Measurements from ENCODE around the gene MAPK7. TPM values are rescaled to one million over a fixed set of nuclear protein-coding genes. Genes with fewer than 3 reads are reported as not detected.

MAPK7 gene
- polyA plus RNA-seq, 1 of the 3 experiments (the other 2 are of a cell fraction) = 19.1 TPM

DNA sequence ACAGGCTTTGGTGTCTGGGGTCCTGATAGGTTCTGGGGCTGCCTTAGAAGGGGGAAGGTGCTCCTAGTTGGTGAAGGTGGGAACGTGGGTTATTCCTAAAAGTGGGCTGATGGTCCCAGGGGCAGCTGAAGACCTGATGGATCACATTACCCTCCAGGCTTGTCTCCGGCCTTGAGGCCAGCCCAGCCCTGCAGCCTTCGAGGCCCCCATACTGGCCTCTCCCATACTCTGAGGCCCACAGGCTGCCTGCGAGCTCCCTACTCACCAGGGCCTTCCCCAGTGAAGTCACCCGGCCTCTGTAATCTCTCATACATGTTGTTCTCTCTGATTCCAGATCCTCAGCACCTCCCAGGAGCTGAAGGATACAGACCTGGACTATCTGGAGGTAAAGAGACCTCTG, 35.5 kb downstream of the MAPK7 start (continued):
- TF ChIP-seq, protein P1, sequence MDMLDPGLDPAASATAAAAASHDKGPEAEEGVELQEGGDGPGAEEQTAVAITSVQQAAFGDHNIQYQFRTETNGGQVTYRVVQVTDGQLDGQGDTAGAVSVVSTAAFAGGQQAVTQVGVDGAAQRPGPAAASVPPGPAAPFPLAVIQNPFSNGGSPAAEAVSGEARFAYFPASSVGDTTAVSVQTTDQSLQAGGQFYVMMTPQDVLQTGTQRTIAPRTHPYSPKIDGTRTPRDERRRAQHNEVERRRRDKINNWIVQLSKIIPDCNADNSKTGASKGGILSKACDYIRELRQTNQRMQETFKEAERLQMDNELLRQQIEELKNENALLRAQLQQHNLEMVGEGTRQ (IDR thresholded peaks at IDR 0.05; ENCODE audit: borderline replicate concordance, low read depth, low read length) = no peak
- TF ChIP-seq, protein P2, sequence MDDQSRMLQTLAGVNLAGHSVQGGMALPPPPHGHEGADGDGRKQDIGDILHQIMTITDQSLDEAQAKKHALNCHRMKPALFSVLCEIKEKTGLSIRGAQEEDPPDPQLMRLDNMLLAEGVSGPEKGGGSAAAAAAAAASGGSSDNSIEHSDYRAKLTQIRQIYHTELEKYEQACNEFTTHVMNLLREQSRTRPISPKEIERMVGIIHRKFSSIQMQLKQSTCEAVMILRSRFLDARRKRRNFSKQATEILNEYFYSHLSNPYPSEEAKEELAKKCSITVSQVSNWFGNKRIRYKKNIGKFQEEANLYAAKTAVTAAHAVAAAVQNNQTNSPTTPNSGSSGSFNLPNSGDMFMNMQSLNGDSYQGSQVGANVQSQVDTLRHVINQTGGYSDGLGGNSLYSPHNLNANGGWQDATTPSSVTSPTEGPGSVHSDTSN (IDR thresholded peaks at IDR 0.05) = no peak
- TF ChIP-seq, protein P3, sequence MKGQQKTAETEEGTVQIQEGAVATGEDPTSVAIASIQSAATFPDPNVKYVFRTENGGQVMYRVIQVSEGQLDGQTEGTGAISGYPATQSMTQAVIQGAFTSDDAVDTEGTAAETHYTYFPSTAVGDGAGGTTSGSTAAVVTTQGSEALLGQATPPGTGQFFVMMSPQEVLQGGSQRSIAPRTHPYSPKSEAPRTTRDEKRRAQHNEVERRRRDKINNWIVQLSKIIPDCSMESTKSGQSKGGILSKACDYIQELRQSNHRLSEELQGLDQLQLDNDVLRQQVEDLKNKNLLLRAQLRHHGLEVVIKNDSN (IDR thresholded peaks at IDR 0.05; ENCODE audit: borderline replicate concordance, low read depth) = no peak
- TF ChIP-seq RAD21 (IDR thresholded peaks at IDR 0.05; ENCODE audit: low read length) = no peak
- no peak for TF ChIP-seq RXRA (IDR thresholded peaks at IDR 0.05; ENCODE audit: borderline replicate concordance, low read depth)

DNA sequence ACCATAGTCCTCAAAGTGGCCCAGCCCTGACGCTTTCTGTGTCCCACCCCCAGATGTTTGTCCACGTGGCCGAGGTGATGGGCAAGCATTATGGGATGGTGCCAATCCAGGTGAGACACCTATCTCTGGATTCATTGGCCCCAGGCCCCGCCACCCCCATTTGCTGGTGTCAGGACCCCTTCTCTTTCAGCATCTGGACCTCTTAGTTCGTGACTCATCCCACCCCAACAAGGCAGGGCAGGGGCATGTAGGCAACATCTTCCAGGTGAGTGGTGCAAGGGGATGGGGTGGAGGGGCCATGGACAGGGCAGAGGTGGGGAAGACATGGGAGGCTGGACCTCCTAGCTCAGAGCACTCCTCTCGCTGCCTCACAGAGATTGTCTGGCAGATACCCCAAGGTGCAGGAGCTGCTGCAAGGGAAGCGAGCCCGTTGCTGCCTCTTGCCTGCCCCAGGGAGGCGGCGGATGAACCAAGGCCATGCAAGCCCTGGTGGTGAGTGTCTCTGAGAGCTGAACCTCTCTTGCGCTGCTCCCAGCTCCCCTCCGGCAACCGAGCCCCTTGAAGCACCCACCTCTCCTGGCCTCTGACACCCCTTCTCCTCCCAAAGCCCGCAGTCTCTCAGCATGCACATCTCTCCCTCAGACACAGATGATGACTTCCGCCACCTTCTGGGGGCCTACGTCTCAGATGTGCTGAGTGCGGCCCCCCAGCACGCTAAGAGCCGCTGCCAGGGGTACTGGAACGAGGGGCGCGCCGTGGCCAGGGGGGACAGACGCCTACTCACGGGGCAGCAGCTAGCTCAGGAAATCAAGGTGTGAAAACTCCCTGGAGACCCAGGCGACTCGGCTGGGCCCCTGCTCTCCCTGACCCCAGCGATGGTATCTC, 36.3 kb downstream of the MAPK7 start:
- peaks cover 0 to 12% of the 10 kb centered on the region in 2 experiments for H3K36me3 ChIP-seq (replicated peaks in 1 of 2; ENCODE audit: control insufficient read depth in 1 of 2, insufficient read depth in 2 of 2, low read length in 1 of 2)

DNA sequence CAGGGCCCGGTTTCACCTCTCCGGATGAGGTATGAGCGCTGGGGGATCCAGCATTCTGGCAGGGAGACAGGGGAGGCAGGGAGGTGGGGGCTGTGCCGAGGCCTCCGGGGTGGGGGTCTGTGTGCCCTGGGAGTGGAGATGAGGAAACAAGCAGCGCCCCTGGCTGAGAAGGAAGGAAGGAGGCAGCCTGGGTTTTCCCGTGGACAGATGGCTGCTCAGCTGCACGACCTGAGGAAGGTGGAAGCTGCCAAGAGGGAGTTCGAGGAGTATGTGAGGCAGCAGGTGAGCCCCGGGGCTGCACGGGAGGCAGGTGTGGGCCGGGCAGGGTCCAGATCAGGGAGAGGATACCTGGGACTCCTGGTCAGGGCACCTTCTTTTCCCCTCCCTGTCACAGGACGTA, 37.0 kb downstream of the MAPK7 start:
- TF ChIP-seq GABPA (IDR thresholded peaks at IDR 0.05; ENCODE audit: low read depth) (no peak), JUND (IDR thresholded peaks at IDR 0.05) (no peak), MXI1 (IDR thresholded peaks at IDR 0.05; ENCODE audit: low read depth, low read length) (no peak), TAF1 (IDR thresholded peaks at IDR 0.05; ENCODE audit: borderline replicate concordance, low read depth, low read length) (no peak), FOXJ3 (CRISPR knock-in tag; IDR thresholded peaks at IDR 0.05) (no peak), NFIC (IDR thresholded peaks at IDR 0.05; ENCODE audit: borderline replicate concordance) (no peak), GATA2 (CRISPR knock-in tag; IDR thresholded peaks at IDR 0.05) (no peak)
- TF ChIP-seq, protein P4, sequence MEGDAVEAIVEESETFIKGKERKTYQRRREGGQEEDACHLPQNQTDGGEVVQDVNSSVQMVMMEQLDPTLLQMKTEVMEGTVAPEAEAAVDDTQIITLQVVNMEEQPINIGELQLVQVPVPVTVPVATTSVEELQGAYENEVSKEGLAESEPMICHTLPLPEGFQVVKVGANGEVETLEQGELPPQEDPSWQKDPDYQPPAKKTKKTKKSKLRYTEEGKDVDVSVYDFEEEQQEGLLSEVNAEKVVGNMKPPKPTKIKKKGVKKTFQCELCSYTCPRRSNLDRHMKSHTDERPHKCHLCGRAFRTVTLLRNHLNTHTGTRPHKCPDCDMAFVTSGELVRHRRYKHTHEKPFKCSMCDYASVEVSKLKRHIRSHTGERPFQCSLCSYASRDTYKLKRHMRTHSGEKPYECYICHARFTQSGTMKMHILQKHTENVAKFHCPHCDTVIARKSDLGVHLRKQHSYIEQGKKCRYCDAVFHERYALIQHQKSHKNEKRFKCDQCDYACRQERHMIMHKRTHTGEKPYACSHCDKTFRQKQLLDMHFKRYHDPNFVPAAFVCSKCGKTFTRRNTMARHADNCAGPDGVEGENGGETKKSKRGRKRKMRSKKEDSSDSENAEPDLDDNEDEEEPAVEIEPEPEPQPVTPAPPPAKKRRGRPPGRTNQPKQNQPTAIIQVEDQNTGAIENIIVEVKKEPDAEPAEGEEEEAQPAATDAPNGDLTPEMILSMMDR (IDR thresholded peaks at IDR 0.05) = no peak
- Histone ChIP-seq H3K36me3 (replicated peaks in 1 of 2; ENCODE audit: control insufficient read depth in 1 of 2, insufficient read depth in 2 of 2, low read length in 1 of 2) (peaks cover 0 to 12% of the 10 kb centered on the region in 2 experiments), H3K27ac (ENCODE audit: low read depth in 2 of 2, low read length in 1 of 2) (no peak overlapping the region), H3K4me2 (no peak overlapping the region), H3K9me3 (no peaks in the 10 kb centered on the region), H3K79me2 (ENCODE audit: insufficient read depth) (peaks cover 4% of the 10 kb centered on the region; the same call in 1 of the 2 replicates), H3K4me1 (ENCODE audit: control insufficient read depth in 1 of 2, insufficient read depth in 2 of 2, low read depth in 1 of 2, low read length in 1 of 2) (peaks cover 21 to 29% of the 10 kb centered on the region in 2 experiments; a peak in 3 of 4 replicates), H3K9me2 (no peaks in the 10 kb centered on the region), H3K27me3 (ENCODE audit: insufficient read depth) (no peaks in the 10 kb centered on the region), H3K4me3 (ENCODE audit: low read depth in 2 of 2, low read length in 1 of 2) (no peak overlapping the region), H3F3A (replicated peaks; ENCODE audit: insufficient read depth) (peaks cover 26% of the 10 kb centered on the region), H2AFZ (ENCODE audit: low read depth) (no peak overlapping the region), H3K9ac (no peak overlapping the region), H4K20me1 (ENCODE audit: insufficient read depth) (no peaks in the 10 kb centered on the region)
- ChIA-PET POLR2A (interaction anchor here (0.6 kb wide), 1 partner anchor 8 kb away, joined by 3 read pairs; no protein-coding TSS in a partner anchor), CTCF (no interaction called here)
- DNase-seq = no peak
- WGBS (ENCODE audit: low lambda C conversion rate) = 88% methylated on average over 12 of the region's 13 CpGs

More for the DNA sequence above, 36.3 kb downstream of the MAPK7 start:
- DNase-seq = no peak
- Histone ChIP-seq H3K27me3 (ENCODE audit: insufficient read depth) (no peaks in the 10 kb centered on the region), H3K27ac (ENCODE audit: low read depth in 2 of 2, low read length in 1 of 2) (no peak overlapping the region; a peak in 1 of 4 replicates), H3K9me2 (no peaks in the 10 kb centered on the region), H3K4me2 (no peak overlapping the region), H3K9me3 (no peaks in the 10 kb centered on the region), H3K79me2 (ENCODE audit: insufficient read depth) (peaks cover 4% of the 10 kb centered on the region; the same call in 1 of the 2 replicates), H3F3A (replicated peaks; ENCODE audit: insufficient read depth) (peaks cover 31% of the 10 kb centered on the region), H3K9ac (no peak overlapping the region), H4K20me1 (ENCODE audit: insufficient read depth) (no peaks in the 10 kb centered on the region), H2AFZ (ENCODE audit: low read depth) (no peak overlapping the region), H3K4me1 (ENCODE audit: control insufficient read depth in 1 of 2, insufficient read depth in 2 of 2, low read depth in 1 of 2, low read length in 1 of 2) (peaks cover 28 to 35% of the 10 kb centered on the region in 2 experiments; a peak in 3 of 4 replicates), H3K4me3 (ENCODE audit: low read depth in 2 of 2, low read length in 1 of 2) (no peak overlapping the region)
- POLR2A ChIA-PET = interaction anchor here (1.0 kb wide), 1 partner anchor 13 kb away, joined by 3 read pairs; no protein-coding TSS in a partner anchor
- 88% methylated on average over 13 of the region's 28 CpGs for WGBS (ENCODE audit: low lambda C conversion rate)
- no peak for TF ChIP-seq SIN3A (IDR thresholded peaks at IDR 0.05; ENCODE audit: borderline replicate concordance, low read depth, low read length)
- CTCF ChIA-PET = interaction anchor here (1.3 to 7.4 kb wide), 2 partner anchors 33 to 51 kb away, joined by 5 to 79 read pairs; partner anchors contain the start of gene B9D1

All from SK-N-SH (cell line).